ENCODE data around the gene CNOT4.

DNA sequence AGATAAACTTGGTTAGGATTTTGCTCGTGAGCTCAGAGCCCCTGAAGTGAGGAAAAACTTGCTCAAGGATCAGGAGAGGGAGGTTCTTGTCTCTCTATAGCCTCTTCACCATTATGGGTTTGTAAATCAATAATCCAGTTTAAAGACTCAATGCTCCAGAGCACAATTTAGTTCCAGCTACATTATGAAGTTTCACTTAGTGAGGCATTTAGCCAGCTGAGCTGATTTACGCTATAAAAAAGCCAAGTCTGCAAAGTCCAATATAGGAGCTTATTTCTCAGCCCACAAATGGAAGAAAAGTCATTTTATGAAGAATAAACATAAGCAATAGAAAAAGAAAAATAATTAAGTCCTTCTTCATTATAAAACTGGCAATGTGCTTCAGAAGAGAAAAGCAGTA lies 145.7 kb downstream of the CNOT4 start:
- TF ChIP-seq POLR2A (IDR thresholded peaks at IDR 0.05; ENCODE audit: low read length) (no peak), GATA1 (IDR thresholded peaks at IDR 0.05; ENCODE audit: low read depth, low read length) (no peak)

All from erythroblast (primary cell).